ENCODE data around the gene SPRYD4. TPM values are rescaled to one million over a fixed set of nuclear protein-coding genes. Genes with fewer than 3 reads are reported as not detected.
A peak's percentile ranks its signal among the peaks of the same experiment; 100 is the strongest.
"Not testable (repeated sequence)": the region's sequence is repeated elsewhere in the genome, so short reads cannot be mapped to it uniquely, and the experiment has no call there.

The SPRYD4 gene
- total RNA-seq, 2 donors from 2014 or later, result 2.6 to 5.1 TPM

- intact Hi-C loops (cut with DNase I), result no loop called here
- Histone ChIP-seq H3K27me3 (replicated peaks; ENCODE audit: insufficient read depth) (no peaks in the 10 kb centered on the region), H3K4me1 (replicated peaks) (no peaks in the 10 kb centered on the region), H3K36me3 (no peaks in the 10 kb centered on the region), H3K27ac (no peak overlapping the region), H3K9me3 (no peaks in the 10 kb centered on the region), H3K4me3 (no peak overlapping the region)
- DNase-seq (ENCODE audit: low spot score), result no peak
- WGBS, result 88% methylated on average over 16 of the region's 16 CpGs
- TF ChIP-seq POLR2AphosphoS5 (IDR thresholded peaks at IDR 0.05), result no peak
- TF ChIP-seq POLR2A (IDR thresholded peaks at IDR 0.05), result no peak
- no peak for TF ChIP-seq CTCF (IDR thresholded peaks at IDR 0.05)
Measured at GRCh38 chr12:56510786-56511185, 42.4 kb downstream of the SPRYD4 start.

- intact Hi-C loops (cut with DNase I); H3K9me3 ChIP-seq; H3K36me3 ChIP-seq; H3K27me3 ChIP-seq (replicated peaks; ENCODE audit: insufficient read depth); H3K4me1 ChIP-seq (replicated peaks); H3K4me3 ChIP-seq; H3K27ac ChIP-seq; DNase-seq (ENCODE audit: low spot score): not testable (repeated sequence)
- 58% methylated on average over 4 of the region's 4 CpGs for WGBS
Measured at GRCh38 chr12:56514014-56514318, 45.6 kb downstream of the SPRYD4 start.

GRCh38 chr12:56517854-56518253, 49.5 kb downstream of the SPRYD4 start:
- H3K9me3 ChIP-seq, result no peaks in the 10 kb centered on the region
- 79% methylated on average over 2 of the region's 2 CpGs for WGBS
- no peak overlapping the region for H3K4me3 ChIP-seq
- DNase-seq (ENCODE audit: low spot score), result no peak
- H3K27me3 ChIP-seq (replicated peaks; ENCODE audit: insufficient read depth), result no peaks in the 10 kb centered on the region
- no peak for TF ChIP-seq POLR2AphosphoS5 (IDR thresholded peaks at IDR 0.05)
- no peak for TF ChIP-seq POLR2A (IDR thresholded peaks at IDR 0.05)
- TF ChIP-seq CTCF (IDR thresholded peaks at IDR 0.05), result no peak
- H3K4me1 ChIP-seq (replicated peaks), result no peaks in the 10 kb centered on the region
- no peaks in the 10 kb centered on the region for H3K36me3 ChIP-seq
- intact Hi-C loops (cut with DNase I), result no loop called here
- H3K27ac ChIP-seq, result no peak overlapping the region

- no peak for TF ChIP-seq POLR2AphosphoS5 (IDR thresholded peaks at IDR 0.05)
- no peak for TF ChIP-seq POLR2A (IDR thresholded peaks at IDR 0.05)
- TF ChIP-seq CTCF (IDR thresholded peaks at IDR 0.05), result no peak
- H3K36me3 ChIP-seq, result no peaks in the 10 kb centered on the region
- intact Hi-C loops (cut with DNase I), result no loop called here
- H3K4me1 ChIP-seq (replicated peaks), result no peaks in the 10 kb centered on the region
- DNase-seq (ENCODE audit: low spot score), result no peak
- H3K4me3 ChIP-seq, result no peak overlapping the region
- H3K27ac ChIP-seq, result no peak overlapping the region
- H3K9me3 ChIP-seq, result no peaks in the 10 kb centered on the region
- 52% methylated on average over 2 of the region's 2 CpGs for WGBS
- no peaks in the 10 kb centered on the region for H3K27me3 ChIP-seq (replicated peaks; ENCODE audit: insufficient read depth)
Measured at GRCh38 chr12:56518570-56518969, 50.2 kb downstream of the SPRYD4 start.

GRCh38 chr12:56520048-56520447, 51.7 kb downstream of the SPRYD4 start:
- no peak overlapping the region for H3K4me3 ChIP-seq

More at GRCh38 chr12:56520048-56520447, 51.7 kb downstream of the SPRYD4 start:
- Histone ChIP-seq H3K9me3 (no peaks in the 10 kb centered on the region), H3K36me3 (no peaks in the 10 kb centered on the region), H3K4me1 (replicated peaks) (no peaks in the 10 kb centered on the region), H3K27me3 (replicated peaks; ENCODE audit: insufficient read depth) (no peaks in the 10 kb centered on the region), H3K27ac (peak overlapping the region; percentile 91 to 92)
- TF ChIP-seq POLR2A (IDR thresholded peaks at IDR 0.05) (no peak), CTCF (IDR thresholded peaks at IDR 0.05) (no peak), POLR2AphosphoS5 (IDR thresholded peaks at IDR 0.05) (peak; percentile 16)
- 74% methylated on average over 3 of the region's 3 CpGs for WGBS
- intact Hi-C loops (cut with DNase I), result loop anchor here (5.0 kb wide), 1 partner anchor 117 kb away; no protein-coding TSS in a partner anchor
- DNase-seq (ENCODE audit: low spot score), result no peak

Data from prostate gland (tissue), 2 donors.